LNCaP clone FGC (cell line): ENCODE data around the gene LIMS2.

Source experiments
- DNase-seq: peaks from one replicate; pipeline ENCODE4 v3.0.0-alpha.2; 2011; ENCODE audit warnings: low read depth
- H3K4me3 ChIP-seq: 2 replicates; pipeline ENCODE4 v1.5.1; 2011; ENCODE audit warnings: mild to moderate bottlenecking, low read depth, low read length, control low read depth
- CTCF ChIP-seq: IDR thresholded peaks from 2 replicates; pipeline ENCODE4 v1.5.1; 2012; ENCODE audit warnings: mild to moderate bottlenecking; ENCODE audit not compliant: control insufficient read depth, insufficient read depth; ENCODE audit errors: extremely low read depth

The LIMS2 gene

GRCh38 chr2:127594116-127594591 lies 81.2 kb downstream of the LIMS2 start:
- no peak overlapping the region for H3K4me3 ChIP-seq
- DNase-seq: no peak
- no peak for TF ChIP-seq CTCF

- no peak overlapping the region for H3K4me3 ChIP-seq
- TF ChIP-seq CTCF: no peak
- DNase-seq: no peak
Observed at GRCh38 chr2:127593228-127594115, 81.9 kb downstream of the LIMS2 start.

- no peak for DNase-seq
- no peak for TF ChIP-seq CTCF
- H3K4me3 ChIP-seq: no peak overlapping the region
Observed at GRCh38 chr2:127592761-127593227, 82.5 kb downstream of the LIMS2 start.

GRCh38 chr2:127591221-127591923 lies 84.0 kb downstream of the LIMS2 start:
- H3K4me3 ChIP-seq: no peak overlapping the region
- DNase-seq: no peak
- TF ChIP-seq CTCF: peak; percentile 93

- no peak overlapping the region for H3K4me3 ChIP-seq
- no peak for DNase-seq
- TF ChIP-seq CTCF: no peak
Observed at GRCh38 chr2:127590386-127591190, 84.7 kb downstream of the LIMS2 start.

GRCh38 chr2:127589841-127590240 lies 85.5 kb downstream of the LIMS2 start:
- no peak for TF ChIP-seq CTCF
- no peak overlapping the region for H3K4me3 ChIP-seq
- no peak for DNase-seq
